GM18870 (cell line): Measurements from ENCODE around the gene HNF1A.
"Not testable (repeated sequence)": the region's sequence is repeated elsewhere in the genome, so short reads cannot be mapped to it uniquely, and the experiment has no call there.

Experiments used
- ATAC-seq: cut with Tn5 transposase; IDR thresholded peaks from one replicate; pipeline ENCODE4 v1.9.1; 2021; ENCODE audit warnings: moderate library complexity; ENCODE audit not compliant: unreplicated experiment

Gene HNF1A

GRCh38 chr12:120978296-120979219 lies at the start of gene HNF1A:
HNF1A (plus strand) TSS chr12:120978543; CDS start chr12:120978769, 226 bp downstream.
- no peak for ATAC-seq

- no peak for ATAC-seq
These were observed 49.3 kb upstream of the HNF1A start for GRCh38 chr12:120928864-120929652.

- ATAC-seq = no peak
These were observed 48.3 kb upstream of the HNF1A start for GRCh38 chr12:120930032-120930431.

GRCh38 chr12:120932058-120932457 lies 46.3 kb upstream of the HNF1A start:
- no peak for ATAC-seq

GRCh38 chr12:120932956-120933526 lies 45.3 kb upstream of the HNF1A start:
- no peak for ATAC-seq

GRCh38 chr12:120933786-120934185 lies 44.6 kb upstream of the HNF1A start:
- no peak for ATAC-seq

- no peak for ATAC-seq
These were observed 42.1 kb upstream of the HNF1A start for GRCh38 chr12:120936197-120936596.

GRCh38 chr12:120938496-120938895 lies 39.8 kb upstream of the HNF1A start:
- no peak for ATAC-seq

GRCh38 chr12:120939523-120939922 lies 38.8 kb upstream of the HNF1A start:
- no peak for ATAC-seq

GRCh38 chr12:120940006-120940405 lies 38.3 kb upstream of the HNF1A start:
- ATAC-seq = no peak

GRCh38 chr12:120940799-120941198 lies 37.5 kb upstream of the HNF1A start:
- no peak for ATAC-seq

- no peak for ATAC-seq
These were observed 36.9 kb upstream of the HNF1A start for GRCh38 chr12:120941412-120941811.

GRCh38 chr12:120941846-120942405 lies 36.4 kb upstream of the HNF1A start:
- no peak for ATAC-seq

- ATAC-seq = no peak
These were observed 34.9 kb upstream of the HNF1A start for GRCh38 chr12:120943482-120943881.

- ATAC-seq = no peak
These were observed 33.6 kb upstream of the HNF1A start for GRCh38 chr12:120944645-120945217.

GRCh38 chr12:120945516-120945915 lies 32.8 kb upstream of the HNF1A start:
- not testable (repeated sequence) for ATAC-seq

GRCh38 chr12:120950260-120950799 lies 28.0 kb upstream of the HNF1A start:
- not testable (repeated sequence) for ATAC-seq

- no peak for ATAC-seq
These were observed 27.5 kb upstream of the HNF1A start for GRCh38 chr12:120950807-120951206.

- no peak for ATAC-seq
These were observed 23.1 kb upstream of the HNF1A start for GRCh38 chr12:120955232-120955631.

GRCh38 chr12:120956579-120957300 lies 21.6 kb upstream of the HNF1A start:
- no peak for ATAC-seq
